K562 (cell line): ENCODE results near the gene GNAT2. TPM values are rescaled to one million over a fixed set of nuclear protein-coding genes. Genes with fewer than 3 reads are reported as not detected.

Source experiments
- ATAC-seq: fragments of 200-7000 bp; cut with Tn5 transposase; 3 replicates; pipeline ENCODE4 v1.9.1; 2020; ENCODE audit warnings: moderate library complexity
- BruUV-seq: library from RNA; stranded (reverse); fragments of 400-500 nt; replicated peaks from 2 replicates; lab custom pipeline; 2021; lab: Mats Ljungman, UMichigan
- CTCF ChIA-PET: fragments of 300-600 bp; formaldehyde crosslinking; extraction: SDS; loops from one replicate; lab custom pipeline; 2021; ENCODE audit warnings: low intra/inter-chr PET ratio; lab: Yijun Ruan, JAX
- POLR2A ChIA-PET: fragments of 300-600, 350-650 bp; sonication (Branson Sonifier 250); formaldehyde crosslinking; extraction: SDS; loops from one replicate; lab custom pipeline; 2021; ENCODE audit warnings: antibody characterized with exemption, inconsistent platforms; lab: Yijun Ruan, JAX
- DNase-seq, 4 experiments: peaks; one replicate each; pipeline versions ENCODE4 v3.0.0 to v3.0.0-alpha.2; 2011 to 2018; ENCODE audit warnings: low spot score in 3 of 4, mixed read lengths in 3 of 4; ENCODE audit errors: extremely low read depth in 1 of 4
- FAIRE-seq: peaks from 2 replicates; lab custom pipeline; 2011; peaks lifted over from hg19 to GRCh38; lab: Jason Lieb, UNC
- H2AFZ ChIP-seq: 2 replicates; pipeline ENCODE4 v1.6.0; 2011; ENCODE audit warnings: low read depth, low read length, control low read depth, inconsistent platforms
- H3K27ac ChIP-seq: fragments of 200-600 bp; 3 replicates; pipeline ENCODE4 v1.8.0; 2011; ENCODE audit warnings: low read depth, mild to moderate bottlenecking, control low read depth, inconsistent platforms, low read length, moderate library complexity, mixed read lengths; ENCODE audit errors: extremely low read depth
- H3K27me3 ChIP-seq, 2 experiments: fragments of 300-600 bp in 1 of 2; 2 replicates in 1 of 2; 3 replicates in 1 of 2; pipeline versions ENCODE4 v1.6.0 to v1.8.0; 2011; ENCODE audit warnings: inconsistent platforms in 2 of 2, low read length in 2 of 2, mild to moderate bottlenecking in 1 of 2, mixed read lengths in 1 of 2, moderate library complexity in 1 of 2; ENCODE audit not compliant: control insufficient read depth in 2 of 2, insufficient read depth in 2 of 2
- H3K36me3 ChIP-seq: fragments of 300-600 bp; 3 replicates; pipeline ENCODE4 v1.8.0; 2011; ENCODE audit warnings: mild to moderate bottlenecking, low read length, inconsistent platforms; ENCODE audit not compliant: control insufficient read depth, insufficient read depth
- H3K4me1 ChIP-seq, 2 experiments: fragments of 200-600 bp in 1 of 2; replicated peaks in 1 of 2; 2 replicates in 1 of 2; 3 replicates in 1 of 2; pipeline versions ENCODE4 v1.5.1 to v1.8.0; 2011; ENCODE audit warnings: inconsistent platforms in 2 of 2, low read length in 2 of 2, mild to moderate bottlenecking in 1 of 2, mixed read lengths in 1 of 2, moderate library complexity in 1 of 2; ENCODE audit not compliant: control insufficient read depth in 2 of 2, insufficient read depth in 2 of 2
- H3K4me2 ChIP-seq: 2 replicates; pipeline ENCODE4 v1.6.1; 2011; ENCODE audit warnings: low read length, control low read depth, inconsistent platforms, mixed read lengths; ENCODE audit not compliant: insufficient read depth
- H3K4me3 ChIP-seq: fragments of 200-600 bp; sonication (generic), shearing (Covaris generic); 2 replicates; pipeline ENCODE4 v1.5.1; 2016; ENCODE audit warnings: control low read depth, inconsistent platforms
- H3K79me2 ChIP-seq: fragments of 200-600 bp; 3 replicates; pipeline ENCODE4 v1.8.0; 2011; ENCODE audit warnings: low read length, inconsistent platforms; ENCODE audit not compliant: control insufficient read depth, insufficient read depth
- H3K9ac ChIP-seq, 2 experiments: 2 replicates each; pipeline versions ENCODE4 v1.6.0 to v1.6.1; 2011; ENCODE audit warnings: low read depth in 2 of 2, low read length in 2 of 2, control low read depth in 1 of 2, inconsistent platforms in 1 of 2, mild to moderate bottlenecking in 1 of 2, mixed read lengths in 1 of 2; ENCODE audit not compliant: insufficient read depth in 1 of 2
- H3K9me1 ChIP-seq: one replicate; pipeline ENCODE4 v1.6.0; 2011; ENCODE audit warnings: inconsistent platforms, mild to moderate bottlenecking, low read length, moderate library complexity; ENCODE audit not compliant: control insufficient read depth, insufficient read depth
- H3K9me3 ChIP-seq: replicated peaks from 2 replicates; pipeline ENCODE4 v1.5.1; 2011; ENCODE audit warnings: low read depth, low read length, inconsistent platforms; ENCODE audit not compliant: control insufficient read depth, insufficient read depth
- H4K20me1 ChIP-seq: replicated peaks from 2 replicates; pipeline ENCODE4 v1.6.1; 2011; ENCODE audit warnings: low read length, inconsistent platforms, mixed read lengths; ENCODE audit not compliant: control insufficient read depth, insufficient read depth
- HNRNPH1 ChIP-seq: fragments of 200-400 bp; formaldehyde crosslinking; optimal IDR thresholded peaks from 2 replicates; pipeline ENCODE3; 2017; ENCODE audit warnings: low read depth, mild to moderate bottlenecking, low read length, moderate library complexity
- KLF13 ChIP-seq: fragments of 450-650 bp; IDR thresholded peaks from 2 replicates; pipeline ENCODE4 v1.6.1; 2016; ENCODE audit warnings: missing genetic modification characterization, low read depth, mild to moderate bottlenecking, missing compliant biosample characterization, moderate library complexity, borderline replicate concordance
- MYC ChIP-seq, 2 experiments: fragments of 250-450 bp in 1 of 2; sonication (Bioruptor Pico) in 1 of 2; IDR thresholded peaks; 2 replicates each; pipeline versions ENCODE4 v1.5.1 to v1.6.1; 2012 to 2021; ENCODE audit warnings: low read depth in 2 of 2, borderline replicate concordance in 1 of 2, improper control_type of control experiment in 1 of 2, low read length in 1 of 2, mild to moderate bottlenecking in 1 of 2, moderate library complexity in 1 of 2
- NCOA2 ChIP-seq, 2 experiments: fragments of 450-650 bp; IDR thresholded peaks; 2 replicates each; pipeline ENCODE4 v1.6.1; 2018; ENCODE audit warnings: mild to moderate bottlenecking in 2 of 2, moderate library complexity in 1 of 2; ENCODE audit not compliant: partially characterized antibody in 2 of 2
- RBM14 ChIP-seq: fragments of 200-400 bp; formaldehyde crosslinking; IDR thresholded peaks from 2 replicates; pipeline ENCODE4 v1.6.1; 2018; ENCODE audit warnings: low read depth, mild to moderate bottlenecking, low read length, moderate library complexity, borderline replicate concordance; ENCODE audit not compliant: insufficient read depth
- WGBS: fragments of 100-300 bp; shearing (Covaris generic); methylation state at CpG from one replicate; pipeline ENCODE4 v1.1.6; 2016; ENCODE audit warnings: low coverage, mixed read lengths; ENCODE audit not compliant: insufficient coverage; ENCODE audit errors: missing lambda C conversion rate; 5-methylcytosine and 5-hydroxymethylcytosine counted together
- in situ Hi-C: fragments of 300-500 bp; cut with MboI; formaldehyde crosslinking; loops from 4 replicates; pipeline ENCODE4 v1.15.0; 2018; ENCODE audit warnings: inconsistent platforms, mixed read lengths
- intact Hi-C: fragments of 100-400 bp; cut with micrococcal nuclease; formaldehyde crosslinking; loops from 2 replicates; pipeline ENCODE4 v1.14.2; 2022
- polyA plus RNA-seq, 8 experiments: library from polyadenylated mRNA; depleted of rRNA in 4 of 8; stranded (reverse) in 5 of 8; unstranded in 3 of 8; fragments of >200 nt; fragmentation: Nextera tagmentation in 2 of 8; fragmentation: Illumina TruSeq in 1 of 8; extraction: Ambion mirVana in 2 of 8; extraction: Trizol in 1 of 8; gene quantifications; 2 replicates each; pipeline versions ENCODE4 v1.2.1 to v1.2.3, GENCODE V29; 2011 to 2014; ENCODE audit warnings: inconsistent platforms in 1 of 8, missing spikeins in 1 of 8
- total RNA-seq, 7 experiments: library from RNA; depleted of rRNA in 6 of 7; stranded (reverse); fragments of >200 nt in 6 of 7; fragmentation: Illumina TruSeq in 2 of 7; extraction: Trizol in 2 of 7; gene quantifications; 2 replicates each; pipeline versions ENCODE4 v1.2.1 to v1.2.3, GENCODE V29; 2011 to 2021; ENCODE audit warnings: low replicate concordance in 1 of 7
- TF ChIP-seq, protein P1 (sequence below), 2 experiments: fragments of 450-650 bp; formaldehyde crosslinking in 1 of 2; IDR thresholded peaks; 2 replicates each; pipeline versions ENCODE4 v1.4.0 to v1.6.1; 2014 to 2020; ENCODE audit warnings: mild to moderate bottlenecking in 2 of 2, borderline replicate concordance in 1 of 2, low read depth in 1 of 2
- TF ChIP-seq, protein P2 (sequence below): IDR thresholded peaks from 2 replicates; pipeline ENCODE4 v1.6.1; 2014; ENCODE audit warnings: antibody characterized with exemption

Gene GNAT2
- total and polyA plus RNA-seq, 9 of the 15 experiments (the other 6 are each of a cell fraction or from before 2014, with no cell fraction given) = 0.06 to 0.52 (median 0.24) TPM; not detected in 1

DNA sequence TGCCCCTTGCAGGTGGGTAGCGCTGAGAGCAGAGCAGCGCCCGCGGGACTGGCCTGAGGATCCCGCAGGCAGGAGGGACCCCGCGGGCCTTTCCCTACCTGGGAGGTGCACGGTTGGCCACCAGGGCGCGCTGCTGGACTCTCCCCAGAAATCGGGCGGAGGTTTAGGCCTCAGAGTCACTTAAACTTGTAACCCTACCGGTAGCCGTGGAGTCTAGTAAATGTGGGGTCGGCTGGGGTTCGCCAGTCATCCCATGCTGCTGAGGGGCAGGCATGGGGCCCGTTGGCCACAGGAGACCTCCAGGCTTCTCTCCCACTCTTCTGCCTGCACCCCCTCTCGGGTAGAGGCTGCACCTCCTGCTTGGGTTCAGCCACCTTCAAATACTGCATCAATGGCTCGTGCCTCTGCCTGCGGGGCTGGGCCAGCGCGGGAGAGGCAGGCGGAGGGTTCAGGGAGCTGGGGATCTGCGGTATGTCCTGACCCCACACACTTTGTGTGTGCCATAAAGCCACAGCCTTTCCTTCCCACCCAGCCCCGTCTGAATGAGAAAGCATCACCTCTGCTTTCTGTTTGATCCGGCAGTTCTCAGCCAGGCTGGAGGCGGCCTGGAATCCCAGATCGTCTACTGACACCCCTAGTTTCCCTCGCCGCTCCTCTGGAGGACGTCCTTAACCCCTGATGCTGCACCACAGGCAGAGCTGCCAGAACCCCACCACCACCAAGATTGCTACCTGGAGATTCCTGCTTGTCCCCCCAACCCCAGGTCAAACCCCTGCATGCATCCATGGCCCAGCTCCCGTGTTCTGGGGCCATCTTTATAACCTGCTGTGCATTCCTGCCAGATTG, 24.2 kb upstream of the GNAT2 start:
- Histone ChIP-seq H3K4me1 (peaks cover 26 to 46% of the 10 kb centered on the region in 2 experiments), H3K27ac (no peak overlapping the region), H3K9me3 (no peaks in the 10 kb centered on the region; the same call in 1 of the 2 replicates), H2AFZ (peak overlapping the region; percentile 84), H3K9me1 (no peaks in the 10 kb centered on the region), H3K36me3 (no peaks in the 10 kb centered on the region), H4K20me1 (no peaks in the 10 kb centered on the region), H3K27me3 (no peaks in the 10 kb centered on the region; a peak in 1 of 5 replicates), H3K4me3 (no peak overlapping the region), H3K4me2 (peak overlapping the region; percentile 33; the same call in 1 of the 2 replicates), H3K79me2 (no peaks in the 10 kb centered on the region), H3K9ac (peak overlapping the region in 1 of 2 experiments; percentile 87; a peak in 2 of 4 replicates)
- in situ Hi-C loops (loop anchor here (5.0 to 10.0 kb wide), 3 partner anchors 129 to 371 kb away; no protein-coding TSS in a partner anchor), intact Hi-C loops (loop anchor here (1.0 to 10.0 kb wide), 5 partner anchors 8 to 471 kb away; partner anchors contain the start of gene UBL4B)
- ATAC-seq (peak; percentile 97), FAIRE-seq (peak; percentile 86), DNase-seq (peak; percentile 84 to 91 (median 86))
- BruUV-seq = no TSS peak
- CTCF ChIA-PET = interaction anchor here (1.0 to 6.9 kb wide), 6 partner anchors 60 to 414 kb away, joined by 4 to 77 read pairs (median 6); partner anchors contain the start of gene AHCYL1
- 26% methylated on average over 32 of the region's 32 CpGs for WGBS
- POLR2A ChIA-PET = interaction anchor here (1.1 kb wide), 1 partner anchor 12 kb away, joined by 3 read pairs; the partner anchor contains the start of gene GSTM4
- TF ChIP-seq MYC (IDR thresholded peaks at IDR 0.05; ENCODE audit: low read depth, low read length) = 0 out of 2 replicates have a peak, but pooled peaks have one; percentile 30
- no peak for TF ChIP-seq MYC (CRISPR knock-in tag; IDR thresholded peaks at IDR 0.05; ENCODE audit: borderline replicate concordance, low read depth)
- TF ChIP-seq KLF13 (tag) = no peak
- TF ChIP-seq, protein P1, sequence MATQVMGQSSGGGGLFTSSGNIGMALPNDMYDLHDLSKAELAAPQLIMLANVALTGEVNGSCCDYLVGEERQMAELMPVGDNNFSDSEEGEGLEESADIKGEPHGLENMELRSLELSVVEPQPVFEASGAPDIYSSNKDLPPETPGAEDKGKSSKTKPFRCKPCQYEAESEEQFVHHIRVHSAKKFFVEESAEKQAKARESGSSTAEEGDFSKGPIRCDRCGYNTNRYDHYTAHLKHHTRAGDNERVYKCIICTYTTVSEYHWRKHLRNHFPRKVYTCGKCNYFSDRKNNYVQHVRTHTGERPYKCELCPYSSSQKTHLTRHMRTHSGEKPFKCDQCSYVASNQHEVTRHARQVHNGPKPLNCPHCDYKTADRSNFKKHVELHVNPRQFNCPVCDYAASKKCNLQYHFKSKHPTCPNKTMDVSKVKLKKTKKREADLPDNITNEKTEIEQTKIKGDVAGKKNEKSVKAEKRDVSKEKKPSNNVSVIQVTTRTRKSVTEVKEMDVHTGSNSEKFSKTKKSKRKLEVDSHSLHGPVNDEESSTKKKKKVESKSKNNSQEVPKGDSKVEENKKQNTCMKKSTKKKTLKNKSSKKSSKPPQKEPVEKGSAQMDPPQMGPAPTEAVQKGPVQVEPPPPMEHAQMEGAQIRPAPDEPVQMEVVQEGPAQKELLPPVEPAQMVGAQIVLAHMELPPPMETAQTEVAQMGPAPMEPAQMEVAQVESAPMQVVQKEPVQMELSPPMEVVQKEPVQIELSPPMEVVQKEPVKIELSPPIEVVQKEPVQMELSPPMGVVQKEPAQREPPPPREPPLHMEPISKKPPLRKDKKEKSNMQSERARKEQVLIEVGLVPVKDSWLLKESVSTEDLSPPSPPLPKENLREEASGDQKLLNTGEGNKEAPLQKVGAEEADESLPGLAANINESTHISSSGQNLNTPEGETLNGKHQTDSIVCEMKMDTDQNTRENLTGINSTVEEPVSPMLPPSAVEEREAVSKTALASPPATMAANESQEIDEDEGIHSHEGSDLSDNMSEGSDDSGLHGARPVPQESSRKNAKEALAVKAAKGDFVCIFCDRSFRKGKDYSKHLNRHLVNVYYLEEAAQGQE (IDR thresholded peaks at IDR 0.05; ENCODE audit: borderline replicate concordance) = peak; percentile 92
- TF ChIP-seq, protein P1 (CRISPR knock-in tag; IDR thresholded peaks at IDR 0.05; ENCODE audit: low read depth) = no peak
- TF ChIP-seq, protein P2, sequence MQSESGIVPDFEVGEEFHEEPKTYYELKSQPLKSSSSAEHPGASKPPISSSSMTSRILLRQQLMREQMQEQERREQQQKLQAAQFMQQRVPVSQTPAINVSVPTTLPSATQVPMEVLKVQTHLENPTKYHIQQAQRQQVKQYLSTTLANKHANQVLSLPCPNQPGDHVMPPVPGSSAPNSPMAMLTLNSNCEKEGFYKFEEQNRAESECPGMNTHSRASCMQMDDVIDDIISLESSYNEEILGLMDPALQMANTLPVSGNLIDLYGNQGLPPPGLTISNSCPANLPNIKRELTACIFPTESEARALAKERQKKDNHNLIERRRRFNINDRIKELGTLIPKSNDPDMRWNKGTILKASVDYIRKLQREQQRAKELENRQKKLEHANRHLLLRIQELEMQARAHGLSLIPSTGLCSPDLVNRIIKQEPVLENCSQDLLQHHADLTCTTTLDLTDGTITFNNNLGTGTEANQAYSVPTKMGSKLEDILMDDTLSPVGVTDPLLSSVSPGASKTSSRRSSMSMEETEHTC = no peak
- TF ChIP-seq HNRNPH1 = no peak
- TF ChIP-seq NCOA2 (IDR thresholded peaks at IDR 0.05; ENCODE audit: partially characterized antibody in 2 of 2) = no peak
- TF ChIP-seq RBM14 = no peak
